ENCODE results near the gene AJAP1. TPM values are rescaled to one million over a fixed set of nuclear protein-coding genes. Genes with fewer than 3 reads are reported as not detected.

AJAP1 gene
- total RNA-seq, 2 experiments from 2014 or later: not detected

- Histone ChIP-seq H4K20me1 (ENCODE audit: insufficient read depth, low read length) (no peaks in the 10 kb centered on the region), H3K36me3 (ENCODE audit: insufficient read depth, low read length) (no peaks in the 10 kb centered on the region), H3K4me2 (ENCODE audit: low read length) (no peak overlapping the region), H3K9me2 (ENCODE audit: insufficient read depth, low read length) (no peaks in the 10 kb centered on the region), H3K4me3 (ENCODE audit: low read depth, low read length, poor library complexity, severe bottlenecking) (no peak overlapping the region), H3K27ac (ENCODE audit: low read depth, low read length, poor library complexity, severe bottlenecking) (no peak overlapping the region), H3K9me3 (ENCODE audit: low read length) (no peaks in the 10 kb centered on the region), H3K4me1 (ENCODE audit: insufficient read depth, low read length, poor library complexity, severe bottlenecking) (no peaks in the 10 kb centered on the region), H3K79me2 (ENCODE audit: insufficient read depth, low read depth, low read length) (no peaks in the 10 kb centered on the region), H2AFZ (ENCODE audit: low read length) (no peak overlapping the region)
- BruUV-seq (replicated peaks): no TSS peak
- no peak for DNase-seq (ENCODE audit: low spot score)
- CTCF ChIA-PET (ENCODE audit: unreplicated experiment): no interaction called here
- POLR2A ChIA-PET: no interaction called here
- intact Hi-C loops (cut with micrococcal nuclease; ENCODE audit: unreplicated experiment): no loop called here
- TF ChIP-seq CTCF (conservative IDR thresholded peaks at IDR 0.05; ENCODE audit: low read length): no peak
- TF ChIP-seq EZH2phosphoT487 (IDR thresholded peaks at IDR 0.05; ENCODE audit: borderline replicate concordance, low read depth, low read length): no peak
Observed at GRCh38 chr1:4786055-4786454, 131.6 kb downstream of the AJAP1 start.

GRCh38 chr1:4787551-4787950 is 133.1 kb downstream of the AJAP1 start:
- H4K20me1 ChIP-seq (ENCODE audit: insufficient read depth, low read length): no peaks in the 10 kb centered on the region
- DNase-seq (ENCODE audit: low spot score): no peak
- no peak for TF ChIP-seq EZH2phosphoT487 (IDR thresholded peaks at IDR 0.05; ENCODE audit: borderline replicate concordance, low read depth, low read length)
- no peak for TF ChIP-seq CTCF (conservative IDR thresholded peaks at IDR 0.05; ENCODE audit: low read length)
- H3K4me2 ChIP-seq (ENCODE audit: low read length): no peak overlapping the region
- H3K79me2 ChIP-seq (ENCODE audit: insufficient read depth, low read depth, low read length): no peaks in the 10 kb centered on the region
- no peak overlapping the region for H2AFZ ChIP-seq (ENCODE audit: low read length)
- H3K9me3 ChIP-seq (ENCODE audit: low read length): no peaks in the 10 kb centered on the region
- H3K4me3 ChIP-seq (ENCODE audit: low read depth, low read length, poor library complexity, severe bottlenecking): no peak overlapping the region
- H3K4me1 ChIP-seq (ENCODE audit: insufficient read depth, low read length, poor library complexity, severe bottlenecking): no peaks in the 10 kb centered on the region
- ChIA-PET POLR2A (no interaction called here), CTCF (ENCODE audit: unreplicated experiment) (no interaction called here)
- H3K27ac ChIP-seq (ENCODE audit: low read depth, low read length, poor library complexity, severe bottlenecking): no peak overlapping the region
- no peaks in the 10 kb centered on the region for H3K36me3 ChIP-seq (ENCODE audit: insufficient read depth, low read length)
- no TSS peak for BruUV-seq (replicated peaks)
- no peaks in the 10 kb centered on the region for H3K9me2 ChIP-seq (ENCODE audit: insufficient read depth, low read length)
- intact Hi-C loops (cut with micrococcal nuclease; ENCODE audit: unreplicated experiment): no loop called here

GRCh38 chr1:4792565-4792964 is 138.2 kb downstream of the AJAP1 start:
- Histone ChIP-seq H3K4me1 (ENCODE audit: insufficient read depth, low read length, poor library complexity, severe bottlenecking) (peaks cover 34% of the 10 kb centered on the region), H3K79me2 (ENCODE audit: insufficient read depth, low read depth, low read length) (no peaks in the 10 kb centered on the region), H2AFZ (ENCODE audit: low read length) (no peak overlapping the region), H3K9me2 (ENCODE audit: insufficient read depth, low read length) (no peaks in the 10 kb centered on the region), H3K36me3 (ENCODE audit: insufficient read depth, low read length) (no peaks in the 10 kb centered on the region), H3K27ac (ENCODE audit: low read depth, low read length, poor library complexity, severe bottlenecking) (no peak overlapping the region), H3K4me2 (ENCODE audit: low read length) (no peak overlapping the region), H4K20me1 (ENCODE audit: insufficient read depth, low read length) (no peaks in the 10 kb centered on the region), H3K9me3 (ENCODE audit: low read length) (no peaks in the 10 kb centered on the region), H3K4me3 (ENCODE audit: low read depth, low read length, poor library complexity, severe bottlenecking) (no peak overlapping the region)
- ChIA-PET POLR2A (interaction anchor here (0.7 to 1.7 kb wide), 2 partner anchors 16 to 84 kb away, joined by 3 to 4 read pairs; no protein-coding TSS in a partner anchor), CTCF (ENCODE audit: unreplicated experiment) (no interaction called here)
- TF ChIP-seq EZH2phosphoT487 (IDR thresholded peaks at IDR 0.05; ENCODE audit: borderline replicate concordance, low read depth, low read length): no peak
- no peak for TF ChIP-seq CTCF (conservative IDR thresholded peaks at IDR 0.05; ENCODE audit: low read length)
- BruUV-seq (replicated peaks): no TSS peak
- intact Hi-C loops (cut with micrococcal nuclease; ENCODE audit: unreplicated experiment): loop anchor here (10.0 kb wide), 1 partner anchor 432 kb away; no protein-coding TSS in a partner anchor
- DNase-seq (ENCODE audit: low spot score): no peak
